HepG2 (cell line): ENCODE data around the gene NGDN. TPM values are rescaled to one million over a fixed set of nuclear protein-coding genes. Genes with fewer than 3 reads are reported as not detected.

Experiments
- ATAC-seq: fragments of 200-7000 bp; cut with Tn5 transposase; 3 replicates; pipeline ENCODE4 v1.9.1; 2020; ENCODE audit warnings: mild to moderate bottlenecking, moderate library complexity
- BruUV-seq: library from RNA; stranded (reverse); fragments of 400-500 nt; replicated peaks from 2 replicates; lab custom pipeline; 2021; lab: Mats Ljungman, UMichigan
- CTCF ChIA-PET: fragments of 300-600 bp; formaldehyde crosslinking; extraction: SDS; loops from one replicate; lab custom pipeline; 2021; ENCODE audit warnings: low total read pairs, inconsistent platforms, low intra/inter-chr PET ratio; lab: Yijun Ruan, JAX
- POLR2A ChIA-PET: fragments of 350-600 bp; sonication (Branson Sonifier 250); formaldehyde crosslinking; loops from one replicate; lab custom pipeline; 2020; ENCODE audit warnings: antibody characterized with exemption, inconsistent platforms; lab: Yijun Ruan, JAX
- DNase-seq: peaks from one replicate; pipeline ENCODE4 v3.0.0-alpha.2; 2015; ENCODE audit warnings: low spot score
- FAIRE-seq: peaks from 3 replicates; lab custom pipeline; 2011; peaks lifted over from hg19 to GRCh38; lab: Jason Lieb, UNC
- H2AFZ ChIP-seq: one replicate; pipeline ENCODE4 v1.6.1; 2011; ENCODE audit warnings: low read length, inconsistent platforms
- H3K27ac ChIP-seq: fragments of 300-600 bp; 3 replicates; pipeline ENCODE4 v1.8.0; 2011; ENCODE audit warnings: mixed run types, mild to moderate bottlenecking, mixed read lengths, low read length, inconsistent platforms; ENCODE audit not compliant: insufficient read depth; ENCODE audit errors: extremely low read length
- H3K27me3 ChIP-seq, 2 experiments: fragments of 200-600 bp in 1 of 2; 2 replicates in 1 of 2; 3 replicates in 1 of 2; pipeline versions ENCODE4 v1.6.0 to v1.8.0; 2011; ENCODE audit warnings: low read length in 2 of 2, mild to moderate bottlenecking in 2 of 2, moderate library complexity in 2 of 2, inconsistent platforms in 1 of 2; ENCODE audit not compliant: insufficient read depth in 2 of 2, control insufficient read depth in 1 of 2
- H3K36me3 ChIP-seq, 2 experiments: fragments of 200-600 bp in 1 of 2; replicated peaks in 1 of 2; 2 replicates in 1 of 2; 3 replicates in 1 of 2; pipeline versions ENCODE4 v1.5.1 to v1.8.0; 2011; ENCODE audit warnings: low read length in 2 of 2, inconsistent platforms in 1 of 2; ENCODE audit not compliant: insufficient read depth in 2 of 2, control insufficient read depth in 1 of 2
- H3K4me1 ChIP-seq: 2 replicates; pipeline ENCODE4 v1.5.1; 2012; ENCODE audit warnings: low read length, inconsistent platforms; ENCODE audit not compliant: insufficient read depth
- H3K4me2 ChIP-seq: 2 replicates; pipeline ENCODE4 v1.6.0; 2011; ENCODE audit warnings: low read depth, low read length, inconsistent platforms
- H3K4me3 ChIP-seq, 3 experiments: fragments of 200-600 bp in 1 of 3; sonication (generic), shearing (Covaris generic) in 1 of 3; replicated peaks in 1 of 3; 2 replicates each; pipeline ENCODE4 v1.5.1; 2011 to 2016; ENCODE audit warnings: low read length in 3 of 3, inconsistent platforms in 2 of 3, low read depth in 2 of 3, mild to moderate bottlenecking in 2 of 3, control low read depth in 1 of 3, mixed read lengths in 1 of 3; ENCODE audit not compliant: insufficient read depth in 1 of 3
- H3K79me2 ChIP-seq: one replicate; pipeline ENCODE4 v1.6.1; 2011; ENCODE audit warnings: low read length, inconsistent platforms; ENCODE audit not compliant: insufficient read depth
- H3K9ac ChIP-seq: 2 replicates; pipeline ENCODE4 v1.6.0; 2011; ENCODE audit warnings: mild to moderate bottlenecking, low read depth, low read length, inconsistent platforms; ENCODE audit not compliant: insufficient read depth
- H3K9me3 ChIP-seq: 2 replicates; pipeline ENCODE4 v1.5.1; 2012; ENCODE audit warnings: mild to moderate bottlenecking, low read length
- H4K20me1 ChIP-seq: 2 replicates; pipeline ENCODE4 v1.6.0; 2011; ENCODE audit warnings: inconsistent platforms, mild to moderate bottlenecking, low read length, moderate library complexity; ENCODE audit not compliant: insufficient read depth
- CTCF ChIP-seq: sonication (generic); formaldehyde crosslinking; IDR thresholded peaks from 2 replicates; pipeline ENCODE4 v1.5.0; 2020; ENCODE audit warnings: mild to moderate bottlenecking, missing genetic modification reagents, moderate library complexity
- EP300 ChIP-seq, 3 experiments: sonication (generic) in 1 of 3; formaldehyde crosslinking in 1 of 3; IDR thresholded peaks; 2 replicates each; pipeline versions ENCODE4 v1.5.1 to v1.6.1; 2011 to 2020; ENCODE audit warnings: low read depth in 2 of 3, low read length in 2 of 3, borderline replicate concordance in 1 of 3, improper control_type of control experiment in 1 of 3, mild to moderate bottlenecking in 1 of 3, missing genetic modification reagents in 1 of 3, moderate library complexity in 1 of 3
- FOXJ3 ChIP-seq: sonication (generic); formaldehyde crosslinking; IDR thresholded peaks from 2 replicates; pipeline ENCODE4 v1.4.0; 2020; ENCODE audit warnings: missing genetic modification reagents, mild to moderate bottlenecking, borderline replicate concordance
- SIN3A ChIP-seq: IDR thresholded peaks from 2 replicates; pipeline ENCODE4 v1.6.1; 2011; ENCODE audit warnings: low read depth, mild to moderate bottlenecking, control low read depth, low read length, borderline replicate concordance
- WGBS: methylation state at CpG from one replicate; pipeline ENCODE4 v1.1.6; 2017; ENCODE audit warnings: low lambda C conversion rate; 5-methylcytosine and 5-hydroxymethylcytosine counted together
- in situ Hi-C: cut with HindIII; loops from 2 replicates; pipeline ENCODE4 v1.10.0; 2017; ENCODE audit warnings: low pct_unique_long_range_greater_than_20kb; ENCODE audit not compliant: extremely low pct_ligation_motif_present
- intact Hi-C: fragments of 100-400 bp; cut with micrococcal nuclease; formaldehyde crosslinking; loops from one replicate; pipeline ENCODE4 v1.10.0; 2022; ENCODE audit not compliant: unreplicated experiment
- polyA plus RNA-seq, 8 experiments: library from polyadenylated mRNA; depleted of rRNA in 3 of 8; stranded (reverse) in 7 of 8; unstranded in 1 of 8; fragments of >200 nt; fragmentation: Illumina TruSeq in 4 of 8; extraction: Trizol in 4 of 8; gene quantifications; 2 replicates each; pipeline versions ENCODE4 v1.2.1 to v1.2.3, GENCODE V29; 2011 to 2016; ENCODE audit warnings: low read depth in 4 of 8, missing spikeins in 1 of 8, mixed read lengths in 1 of 8; ENCODE audit not compliant: insufficient read depth in 1 of 8
- total RNA-seq, 5 experiments: library from RNA; depleted of rRNA; stranded (reverse); fragments of >200 nt; fragmentation: Illumina TruSeq; extraction: Trizol; gene quantifications; 2 replicates each; pipeline ENCODE4 v1.2.3, GENCODE V29; 2016; ENCODE audit warnings: low read depth in 1 of 5
- TF ChIP-seq, protein P1 (sequence below), 2 experiments: sonication (generic) in 1 of 2; formaldehyde crosslinking in 1 of 2; IDR thresholded peaks; 2 replicates each; pipeline versions ENCODE4 v1.4.0 to v1.6.1; 2016 to 2020; ENCODE audit warnings: borderline replicate concordance in 1 of 2, low read depth in 1 of 2, mild to moderate bottlenecking in 1 of 2, missing genetic modification reagents in 1 of 2

The NGDN gene
- total and polyA plus RNA-seq, 2 of the 13 experiments (the other 11 are each of a cell fraction or from before 2014, with no cell fraction given) = 154 to 216 TPM

- no peak for TF ChIP-seq FOXJ3
Observed at GRCh38 chr14:23444314-23444713, 25.2 kb upstream of the NGDN start (continued).

GRCh38 chr14:23445773-23446172 lies 23.7 kb upstream of the NGDN start:
- H2AFZ ChIP-seq = no peak overlapping the region
- no peak overlapping the region for H3K4me3 ChIP-seq
- H3K27ac ChIP-seq = no peak overlapping the region
- BruUV-seq = no TSS peak
- no peak for DNase-seq
- in situ Hi-C loops = no loop called here
- ChIA-PET CTCF (no interaction called here), POLR2A (no interaction called here)
- no peak overlapping the region for H3K4me2 ChIP-seq
- H4K20me1 ChIP-seq = no peaks in the 10 kb centered on the region
- WGBS = 0% methylated on average over 4 of the region's 4 CpGs
- H3K79me2 ChIP-seq = no peaks in the 10 kb centered on the region
- ATAC-seq = no peak
- peaks cover 12% of the 10 kb centered on the region for H3K4me1 ChIP-seq
- intact Hi-C loops = no loop called here
- H3K27me3 ChIP-seq = peaks cover 7 to 37% of the 10 kb centered on the region in 2 experiments; a peak in 4 of 5 replicates
- TF ChIP-seq EP300 (IDR thresholded peaks at IDR 0.05; ENCODE audit: low read depth in 2 of 2, low read length in 2 of 2) = no peak
- TF ChIP-seq EP300 (CRISPR knock-in tag; IDR thresholded peaks at IDR 0.05; ENCODE audit: borderline replicate concordance) = no peak
- 0 out of 2 replicates have a peak, but pooled peaks have one; percentile 11 for TF ChIP-seq SIN3A
- H3K9me3 ChIP-seq = no peaks in the 10 kb centered on the region
- no peak for FAIRE-seq
- no peak overlapping the region for H3K9ac ChIP-seq
- H3K36me3 ChIP-seq = no peaks in the 10 kb centered on the region

- intact Hi-C loops = no loop called here
- Histone ChIP-seq H3K4me2 (no peak overlapping the region), H3K36me3 (no peaks in the 10 kb centered on the region), H3K4me1 (peaks cover 12% of the 10 kb centered on the region), H2AFZ (no peak overlapping the region), H3K9ac (no peak overlapping the region), H3K27me3 (peaks cover 2 to 31% of the 10 kb centered on the region in 2 experiments; a peak in 3 of 5 replicates), H3K27ac (no peak overlapping the region), H3K79me2 (no peaks in the 10 kb centered on the region), H3K4me3 (no peak overlapping the region), H4K20me1 (no peaks in the 10 kb centered on the region), H3K9me3 (no peaks in the 10 kb centered on the region)
- DNase-seq = no peak
- in situ Hi-C loops = no loop called here
- ATAC-seq = no peak
- 33% methylated on average over 4 of the region's 4 CpGs for WGBS
- CTCF ChIA-PET = no interaction called here
- no peak for FAIRE-seq
- POLR2A ChIA-PET = no interaction called here
- peak; percentile 39 for TF ChIP-seq CTCF (CRISPR knock-in tag)
- 0 out of 2 replicates have a peak, but pooled peaks have one; percentile 11 for TF ChIP-seq SIN3A
- TF ChIP-seq, protein P1, sequence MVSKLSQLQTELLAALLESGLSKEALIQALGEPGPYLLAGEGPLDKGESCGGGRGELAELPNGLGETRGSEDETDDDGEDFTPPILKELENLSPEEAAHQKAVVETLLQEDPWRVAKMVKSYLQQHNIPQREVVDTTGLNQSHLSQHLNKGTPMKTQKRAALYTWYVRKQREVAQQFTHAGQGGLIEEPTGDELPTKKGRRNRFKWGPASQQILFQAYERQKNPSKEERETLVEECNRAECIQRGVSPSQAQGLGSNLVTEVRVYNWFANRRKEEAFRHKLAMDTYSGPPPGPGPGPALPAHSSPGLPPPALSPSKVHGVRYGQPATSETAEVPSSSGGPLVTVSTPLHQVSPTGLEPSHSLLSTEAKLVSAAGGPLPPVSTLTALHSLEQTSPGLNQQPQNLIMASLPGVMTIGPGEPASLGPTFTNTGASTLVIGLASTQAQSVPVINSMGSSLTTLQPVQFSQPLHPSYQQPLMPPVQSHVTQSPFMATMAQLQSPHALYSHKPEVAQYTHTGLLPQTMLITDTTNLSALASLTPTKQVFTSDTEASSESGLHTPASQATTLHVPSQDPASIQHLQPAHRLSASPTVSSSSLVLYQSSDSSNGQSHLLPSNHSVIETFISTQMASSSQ (IDR thresholded peaks at IDR 0.05; ENCODE audit: low read depth) = no peak
- TF ChIP-seq, protein P1 (CRISPR knock-in tag; IDR thresholded peaks at IDR 0.05; ENCODE audit: borderline replicate concordance) = no peak
- BruUV-seq = no TSS peak
Observed at GRCh38 chr14:23446291-23446851, 23.1 kb upstream of the NGDN start.
